Thymus (tissue), 11 donors: ENCODE results near the gene FARS2. TPM values are rescaled to one million over a fixed set of nuclear protein-coding genes. Genes with fewer than 3 reads are reported as not detected.
A peak's percentile ranks its signal among the peaks of the same experiment; 100 is the strongest.

Experiments used
- DNase-seq, 9 donors: peaks; one replicate each; pipeline ENCODE4 v3.0.0-alpha.2; 2013; ENCODE audit warnings: low spot score in 9 of 9, low read depth in 6 of 9, missing footprints in 1 of 9
- H3K27ac ChIP-seq, 2 donors: one replicate each; pipeline ENCODE4 v1.5.1; 2013; ENCODE audit warnings: control low read depth in 1 of 2, low read depth in 1 of 2, low read length in 1 of 2, mild to moderate bottlenecking in 1 of 2, moderate library complexity in 1 of 2
- H3K27me3 ChIP-seq, 2 donors: one replicate each; pipeline ENCODE4 v1.5.1; 2013; ENCODE audit warnings: low read length in 1 of 2; ENCODE audit not compliant: control insufficient read depth in 2 of 2, insufficient read depth in 1 of 2
- H3K36me3 ChIP-seq, 2 donors: one replicate each; pipeline ENCODE4 v1.5.1; 2013; ENCODE audit warnings: low read length in 1 of 2, mild to moderate bottlenecking in 1 of 2, moderate library complexity in 1 of 2; ENCODE audit not compliant: control insufficient read depth in 2 of 2, insufficient read depth in 2 of 2
- H3K4me1 ChIP-seq, 2 donors: one replicate each; pipeline ENCODE4 v1.5.1; 2013; ENCODE audit warnings: low read length in 2 of 2; ENCODE audit not compliant: control insufficient read depth in 2 of 2, insufficient read depth in 2 of 2
- H3K4me3 ChIP-seq, 2 donors: one replicate each; pipeline ENCODE4 v1.5.1; 2013; ENCODE audit warnings: low read length in 2 of 2, control low read depth in 1 of 2, mild to moderate bottlenecking in 1 of 2
- H3K9me3 ChIP-seq, 2 donors: one replicate each; pipeline ENCODE4 v1.5.1; 2013; ENCODE audit warnings: low read length in 1 of 2, mild to moderate bottlenecking in 1 of 2; ENCODE audit not compliant: control insufficient read depth in 2 of 2, insufficient read depth in 1 of 2
- WGBS: extraction: QIAGEN DNeasy Blood & Tissue Kit; methylation state at CpG from one replicate; pipeline ENCODE4 v1.1.7; 2013; 5-methylcytosine and 5-hydroxymethylcytosine counted together
- polyA plus RNA-seq: library from polyadenylated mRNA; stranded (reverse); fragments of 200-250 nt; gene quantifications from one replicate; pipeline ENCODE4 v1.2.3, GENCODE V29; 2013
- total RNA-seq: library from RNA; stranded (reverse); fragments of 120-200 nt; gene quantifications from one replicate; pipeline ENCODE4 v1.2.4, GENCODE V29; 2013
- donor health status: healthy.

Gene FARS2
- total and polyA plus RNA-seq, 2 donors: 10.5 to 23.2 TPM

- Histone ChIP-seq H3K4me3 (no peak overlapping the region), H3K9me3 (no peaks in the 10 kb centered on the region), H3K36me3 (no peaks in the 10 kb centered on the region), H3K4me1 (peaks cover 3 to 27% of the 10 kb centered on the region in 2 donors), H3K27me3 (no peaks in the 10 kb centered on the region), H3K27ac (no peak overlapping the region)
- no peak for DNase-seq
- 90% methylated on average over 2 of the region's 2 CpGs for WGBS
These were observed 362.5 kb downstream of the FARS2 start for GRCh38 chr6:5623769-5624168.

DNA sequence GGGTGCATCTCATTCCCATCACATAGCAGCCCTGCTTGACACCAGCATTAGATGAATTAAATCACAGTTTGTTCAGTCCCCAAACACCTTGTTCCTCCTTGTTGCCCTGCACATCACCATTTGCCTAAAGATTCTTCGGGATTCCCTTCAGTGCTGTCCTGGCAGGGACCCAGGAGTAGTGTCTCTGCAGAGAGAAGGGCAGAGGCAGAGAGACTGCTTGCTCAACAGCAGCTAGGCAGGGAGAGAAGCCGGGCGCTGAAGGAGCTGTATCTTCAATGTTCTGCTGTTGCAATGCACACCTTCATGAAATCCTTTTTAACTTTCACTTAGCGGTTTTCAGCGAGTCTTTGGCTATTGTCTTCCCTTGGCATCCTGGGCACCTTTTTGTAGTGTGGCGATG is 362.9 kb downstream of the FARS2 start:
- Histone ChIP-seq H3K9me3 (no peaks in the 10 kb centered on the region), H3K4me1 (peaks cover 0 to 22% of the 10 kb centered on the region in 2 donors), H3K27me3 (no peaks in the 10 kb centered on the region), H3K4me3 (no peak overlapping the region), H3K36me3 (no peaks in the 10 kb centered on the region), H3K27ac (no peak overlapping the region)
- no peak for DNase-seq
- WGBS: 88% methylated on average over 6 of the region's 6 CpGs

DNA sequence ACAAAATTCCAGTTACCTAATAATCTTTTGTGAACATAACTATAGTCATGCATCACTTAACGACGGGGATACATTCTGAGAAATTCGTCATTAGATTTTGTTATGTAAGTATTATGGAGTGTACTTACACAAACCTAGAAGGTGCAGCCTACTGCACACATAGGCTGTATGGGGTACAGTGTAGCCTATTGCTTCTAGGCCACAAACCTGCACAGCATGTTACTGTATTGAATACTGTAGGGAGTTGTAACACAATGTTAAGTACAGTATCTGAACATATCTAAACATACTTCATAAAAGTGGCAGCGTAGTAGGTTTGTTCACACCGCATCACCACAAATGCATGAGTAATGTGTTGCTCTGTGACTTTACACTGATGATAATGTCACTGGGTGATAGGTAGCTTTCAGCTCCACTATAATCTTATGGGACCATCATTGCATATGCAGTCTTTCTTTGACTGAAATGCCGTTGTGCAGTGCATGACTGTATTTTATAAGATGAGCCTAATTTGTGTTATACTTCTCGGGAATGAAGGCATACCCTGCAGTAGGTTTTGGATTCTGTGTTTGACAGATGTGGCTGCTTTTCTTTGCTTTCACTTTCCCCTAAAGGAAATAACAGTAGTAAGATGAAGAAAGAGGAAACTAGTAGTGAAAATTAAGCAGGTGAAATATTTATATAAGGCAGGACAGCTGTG is 365.6 kb downstream of the FARS2 start:
- peaks cover 0 to 18% of the 10 kb centered on the region in 2 donors for H3K4me1 ChIP-seq
- DNase-seq: peak in 6 of 9 donors; percentile 16 to 68 (median 29)
- no peaks in the 10 kb centered on the region for H3K9me3 ChIP-seq
- no peak overlapping the region for H3K4me3 ChIP-seq
- WGBS: 66% methylated on average over 7 of the region's 7 CpGs
- no peaks in the 10 kb centered on the region for H3K36me3 ChIP-seq
- peak overlapping the region in 1 of 2 donors; percentile 67 for H3K27ac ChIP-seq
- no peaks in the 10 kb centered on the region for H3K27me3 ChIP-seq

GRCh38 chr6:5630636-5631035 is 369.3 kb downstream of the FARS2 start:
- H3K4me1 ChIP-seq: peaks cover 0 to 13% of the 10 kb centered on the region in 2 donors

DNA sequence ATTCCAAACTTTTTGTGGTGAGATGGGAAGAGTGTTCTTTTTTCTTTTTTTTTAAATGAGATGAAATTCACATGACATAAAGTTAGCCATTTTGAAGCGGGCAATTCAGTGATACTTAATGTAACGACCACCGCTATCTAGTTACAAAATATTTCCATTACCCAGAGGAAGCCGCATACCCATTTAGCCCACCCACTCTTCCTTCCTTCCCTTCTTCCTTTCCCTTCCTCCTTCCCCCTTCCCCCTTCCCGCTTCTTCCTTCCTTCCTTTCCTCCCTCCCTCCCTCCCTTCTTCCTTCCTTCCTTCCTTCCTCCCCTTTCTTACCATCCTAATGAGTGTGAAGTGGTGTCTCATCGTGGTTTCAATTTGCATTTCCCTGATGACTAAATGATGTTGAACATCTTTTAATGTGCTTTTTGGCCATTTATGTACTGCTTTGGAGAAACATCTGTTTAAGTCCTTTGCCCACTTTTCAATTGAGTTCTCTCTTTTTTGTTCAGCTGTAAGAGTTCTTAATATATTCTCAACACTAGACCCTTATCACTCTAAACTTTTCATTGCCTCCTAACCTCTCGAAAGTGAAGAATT is 371.1 kb downstream of the FARS2 start:
- H3K9me3 ChIP-seq: no peaks in the 10 kb centered on the region
- no peak overlapping the region for H3K4me3 ChIP-seq
- no peak overlapping the region for H3K27ac ChIP-seq
- H3K4me1 ChIP-seq: peaks cover 0 to under 1% of the 10 kb centered on the region in 2 donors
- H3K36me3 ChIP-seq: no peaks in the 10 kb centered on the region
- no peak for DNase-seq
- H3K27me3 ChIP-seq: no peaks in the 10 kb centered on the region
- 89% methylated on average over 7 of the region's 7 CpGs for WGBS

More at GRCh38 chr6:5630636-5631035, 369.3 kb downstream of the FARS2 start:
- Histone ChIP-seq H3K9me3 (no peaks in the 10 kb centered on the region), H3K27me3 (no peaks in the 10 kb centered on the region), H3K27ac (no peak overlapping the region), H3K36me3 (no peaks in the 10 kb centered on the region), H3K4me3 (no peak overlapping the region)
- DNase-seq: no peak
- WGBS: 96% methylated on average over 5 of the region's 5 CpGs

- Histone ChIP-seq H3K27ac (no peak overlapping the region), H3K36me3 (no peaks in the 10 kb centered on the region), H3K27me3 (no peaks in the 10 kb centered on the region), H3K4me3 (no peak overlapping the region), H3K9me3 (no peaks in the 10 kb centered on the region), H3K4me1 (no peaks in the 10 kb centered on the region)
- WGBS: 96% methylated on average over 4 of the region's 4 CpGs
- no peak for DNase-seq
These were observed 373.2 kb downstream of the FARS2 start for GRCh38 chr6:5634525-5634924.

DNA sequence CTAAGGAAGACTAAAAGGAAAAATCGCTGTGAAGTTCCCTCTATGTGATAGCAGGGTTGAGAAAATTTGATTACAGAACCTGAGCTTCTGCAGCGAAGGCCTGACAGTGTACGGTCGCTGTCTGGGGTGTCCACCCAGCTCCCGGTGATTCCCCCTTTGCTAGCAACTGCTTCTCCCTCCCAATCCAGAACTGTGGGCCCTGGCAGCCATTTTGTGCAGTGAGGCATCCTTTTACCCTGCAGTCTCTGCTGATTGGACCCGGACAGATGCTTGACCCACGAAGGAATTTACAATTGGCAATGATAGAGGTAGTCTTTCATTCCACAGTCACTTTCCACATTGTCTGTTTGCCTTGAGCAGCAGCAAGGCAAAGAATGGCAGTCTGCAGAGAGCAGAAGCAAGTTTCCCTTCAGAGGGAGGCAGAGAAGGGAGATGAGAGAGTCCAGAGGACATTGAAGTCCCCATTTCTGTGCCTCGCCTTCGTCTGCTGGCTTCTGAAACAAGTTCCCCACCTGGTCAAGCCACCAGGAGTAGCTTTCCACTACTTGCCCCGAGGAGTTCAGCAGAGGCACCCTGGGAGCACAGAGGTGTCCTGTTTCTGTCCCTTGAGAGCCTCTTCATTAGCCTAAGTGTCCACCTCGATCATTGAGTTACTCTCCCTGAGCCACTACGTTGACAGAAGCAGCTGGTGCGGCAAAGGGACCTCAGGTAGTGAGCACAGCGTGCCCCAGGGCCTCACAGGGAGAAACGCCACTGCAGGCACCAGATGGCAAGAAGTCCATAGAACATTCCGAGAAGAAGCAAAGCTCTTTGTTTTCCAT is 375.1 kb downstream of the FARS2 start:
- H3K4me3 ChIP-seq: no peak overlapping the region
- WGBS: 96% methylated on average over 16 of the region's 16 CpGs
- H3K27me3 ChIP-seq: no peaks in the 10 kb centered on the region
- no peaks in the 10 kb centered on the region for H3K36me3 ChIP-seq
- H3K9me3 ChIP-seq: peaks cover 3 to 15% of the 10 kb centered on the region in 2 donors
- no peak overlapping the region for H3K27ac ChIP-seq
- H3K4me1 ChIP-seq: no peaks in the 10 kb centered on the region
- DNase-seq: no peak

GRCh38 chr6:5637714-5638113 is 376.4 kb downstream of the FARS2 start:
- WGBS: 99% methylated on average over 5 of the region's 5 CpGs
- Histone ChIP-seq H3K4me1 (no peaks in the 10 kb centered on the region), H3K4me3 (no peak overlapping the region), H3K27ac (no peak overlapping the region), H3K9me3 (peaks cover 3 to 16% of the 10 kb centered on the region in 2 donors), H3K36me3 (no peaks in the 10 kb centered on the region), H3K27me3 (no peaks in the 10 kb centered on the region)
- DNase-seq: no peak

GRCh38 chr6:5638666-5639065 is 377.4 kb downstream of the FARS2 start:
- no peaks in the 10 kb centered on the region for H3K36me3 ChIP-seq
- no peak for DNase-seq
- no peaks in the 10 kb centered on the region for H3K27me3 ChIP-seq
- H3K4me1 ChIP-seq: no peaks in the 10 kb centered on the region
- H3K4me3 ChIP-seq: no peak overlapping the region
- 96% methylated on average over 8 of the region's 8 CpGs for WGBS
- peaks cover 3 to 16% of the 10 kb centered on the region in 2 donors for H3K9me3 ChIP-seq
- H3K27ac ChIP-seq: no peak overlapping the region
